Peyer's patch (tissue), 4 donors: ENCODE results near the gene NTF3. TPM values are rescaled to one million over a fixed set of nuclear protein-coding genes. Genes with fewer than 3 reads are reported as not detected.

Experiments
- DNase-seq, 3 donors: peaks; one replicate each; pipeline ENCODE4 v3.0.0-alpha.2; 2017 to 2019
- H3K27ac ChIP-seq, 4 donors: fragments of 200-600 bp; sonication (generic); one replicate each; pipeline ENCODE4 v1.5.1; 2016 to 2019
- H3K27me3 ChIP-seq, 2 donors: fragments of 200-600 bp; sonication (generic); one replicate each; pipeline ENCODE4 v1.5.1; 2019
- H3K36me3 ChIP-seq, 3 donors: fragments of 200-600 bp; sonication (generic); one replicate each; pipeline ENCODE4 v1.5.1; 2016 to 2019
- H3K4me1 ChIP-seq, 4 donors: fragments of 200-600 bp; sonication (generic); one replicate each; pipeline ENCODE4 v1.5.1; 2016 to 2019
- H3K4me3 ChIP-seq, 4 donors: fragments of 200-600 bp; sonication (generic); 1 replicate in 3 of 4; 2 replicates in 1 of 4; pipeline ENCODE4 v1.5.1; 2016 to 2019; ENCODE audit warnings: mild to moderate bottlenecking in 1 of 4
- H3K9me3 ChIP-seq, 4 donors: fragments of 200-600 bp; sonication (generic); one replicate each; pipeline ENCODE4 v1.5.1; 2016 to 2019; ENCODE audit warnings: mild to moderate bottlenecking in 1 of 4
- POLR2A ChIP-seq, 2 donors: fragments of 450-650 bp; IDR thresholded peaks; one replicate each; pipeline ENCODE4 v1.5.1; 2017; ENCODE audit warnings: antibody characterized with exemption in 2 of 2, mild to moderate bottlenecking in 2 of 2, moderate library complexity in 2 of 2
- total RNA-seq, 4 donors: library from RNA; depleted of rRNA; stranded (reverse); fragments of >200 nt; gene quantifications; one replicate each; pipeline ENCODE4 v1.1.0, GENCODE V29; 2016
- TF ChIP-seq, protein P1 (sequence below), 6 experiments: fragments of 450-650 bp in 4 of 6; fragments of 200-600 bp in 2 of 6; sonication (generic) in 1 of 6; IDR thresholded peaks; one replicate each; pipeline ENCODE4 v1.5.1; 2017 to 2019; ENCODE audit warnings: antibody characterized with exemption in 6 of 6, mild to moderate bottlenecking in 3 of 6, moderate library complexity in 1 of 6

The NTF3 gene
- total RNA-seq, 4 donors from 2014 or later, result 1.4 TPM; not detected in 3

DNA sequence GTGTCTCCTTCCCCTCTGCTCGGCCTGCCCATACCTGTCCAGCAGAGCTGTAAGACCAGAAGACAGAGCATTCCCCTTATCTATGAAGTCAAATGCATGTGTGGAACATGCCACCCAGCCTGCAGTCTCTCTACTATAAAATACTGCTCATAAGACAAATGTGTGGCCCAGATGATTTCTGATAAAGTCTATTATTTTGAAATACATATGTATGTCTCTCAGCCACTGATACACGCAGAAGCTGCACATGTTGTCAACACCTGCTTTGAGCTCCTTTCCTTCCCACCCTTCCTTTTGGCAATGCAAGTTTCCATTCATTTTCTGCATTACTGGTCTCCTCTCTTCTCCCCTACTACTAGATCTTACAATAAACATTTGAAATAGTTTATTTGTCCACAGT lies 38.8 kb downstream of the NTF3 start:
- Histone ChIP-seq H3K4me3 (no peak overlapping the region), H3K36me3 (no peaks in the 10 kb centered on the region), H3K27me3 (no peaks in the 10 kb centered on the region), H3K4me1 (no peaks in the 10 kb centered on the region), H3K9me3 (no peaks in the 10 kb centered on the region), H3K27ac (no peak overlapping the region)
- DNase-seq, result no peak
- TF ChIP-seq, protein P1, sequence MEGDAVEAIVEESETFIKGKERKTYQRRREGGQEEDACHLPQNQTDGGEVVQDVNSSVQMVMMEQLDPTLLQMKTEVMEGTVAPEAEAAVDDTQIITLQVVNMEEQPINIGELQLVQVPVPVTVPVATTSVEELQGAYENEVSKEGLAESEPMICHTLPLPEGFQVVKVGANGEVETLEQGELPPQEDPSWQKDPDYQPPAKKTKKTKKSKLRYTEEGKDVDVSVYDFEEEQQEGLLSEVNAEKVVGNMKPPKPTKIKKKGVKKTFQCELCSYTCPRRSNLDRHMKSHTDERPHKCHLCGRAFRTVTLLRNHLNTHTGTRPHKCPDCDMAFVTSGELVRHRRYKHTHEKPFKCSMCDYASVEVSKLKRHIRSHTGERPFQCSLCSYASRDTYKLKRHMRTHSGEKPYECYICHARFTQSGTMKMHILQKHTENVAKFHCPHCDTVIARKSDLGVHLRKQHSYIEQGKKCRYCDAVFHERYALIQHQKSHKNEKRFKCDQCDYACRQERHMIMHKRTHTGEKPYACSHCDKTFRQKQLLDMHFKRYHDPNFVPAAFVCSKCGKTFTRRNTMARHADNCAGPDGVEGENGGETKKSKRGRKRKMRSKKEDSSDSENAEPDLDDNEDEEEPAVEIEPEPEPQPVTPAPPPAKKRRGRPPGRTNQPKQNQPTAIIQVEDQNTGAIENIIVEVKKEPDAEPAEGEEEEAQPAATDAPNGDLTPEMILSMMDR (IDR thresholded peaks at IDR 0.05), result no peak
- no peak for TF ChIP-seq POLR2A (IDR thresholded peaks at IDR 0.05)

DNA sequence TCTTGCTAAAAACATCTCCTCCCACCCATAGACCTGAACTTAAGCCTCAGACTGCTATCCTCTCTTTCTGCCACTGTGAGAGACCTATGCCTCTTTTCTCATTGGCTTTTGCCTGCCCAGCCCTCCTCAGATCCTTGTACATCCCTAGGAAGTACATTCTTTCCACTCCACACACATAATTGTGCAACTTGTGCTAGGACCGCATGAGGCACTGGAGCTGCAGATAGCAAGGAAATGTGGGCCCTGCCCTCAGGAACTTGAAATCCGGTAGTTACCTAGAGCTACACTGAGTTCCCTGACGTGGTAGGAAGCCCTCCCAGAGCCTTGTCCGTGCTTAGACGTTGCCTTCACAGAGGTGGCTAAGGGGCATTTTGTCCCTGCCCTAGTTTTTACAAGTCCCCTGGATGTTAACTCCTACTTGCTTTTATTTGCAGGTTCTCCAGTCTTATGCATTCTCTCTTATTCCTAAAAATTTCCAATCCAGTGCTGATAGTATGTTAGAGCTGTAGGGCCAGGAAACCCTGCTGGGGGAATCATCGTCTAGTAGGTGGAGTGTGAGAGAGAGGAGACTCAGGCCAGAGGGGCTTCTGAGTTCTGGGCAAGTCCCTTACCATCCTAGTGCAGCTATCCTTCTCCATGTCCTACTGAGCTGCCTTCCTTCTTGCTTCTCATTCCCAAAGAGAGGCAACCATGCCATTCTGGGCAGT lies 41.3 kb downstream of the NTF3 start:
- H3K27ac ChIP-seq, result no peak overlapping the region
- DNase-seq, result no peak
- H3K4me3 ChIP-seq, result no peak overlapping the region
- no peaks in the 10 kb centered on the region for H3K9me3 ChIP-seq
- TF ChIP-seq, protein P1 (IDR thresholded peaks at IDR 0.05), result no peak
- no peaks in the 10 kb centered on the region for H3K36me3 ChIP-seq
- no peaks in the 10 kb centered on the region for H3K27me3 ChIP-seq
- H3K4me1 ChIP-seq, result no peaks in the 10 kb centered on the region

DNA sequence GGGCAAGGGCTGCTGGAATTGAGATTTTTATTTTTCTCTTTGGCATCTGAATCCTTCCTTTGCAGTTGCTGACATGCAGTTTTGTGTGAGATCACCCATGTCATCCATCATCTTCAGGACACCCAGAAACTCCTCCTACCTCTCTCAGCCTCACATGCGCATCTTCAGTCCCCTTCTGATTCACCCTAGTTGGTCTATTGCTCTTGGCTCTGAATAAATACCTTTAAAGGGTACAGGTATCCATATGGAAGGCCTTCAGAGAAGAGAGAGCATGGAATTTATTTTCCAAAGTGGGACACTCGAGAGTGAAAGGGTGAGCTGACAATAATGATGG lies 41.8 kb downstream of the NTF3 start:
- H3K36me3 ChIP-seq, result no peaks in the 10 kb centered on the region
- H3K9me3 ChIP-seq, result no peaks in the 10 kb centered on the region
- H3K27ac ChIP-seq, result no peak overlapping the region
- H3K4me1 ChIP-seq, result no peaks in the 10 kb centered on the region
- no peak overlapping the region for H3K4me3 ChIP-seq
- no peaks in the 10 kb centered on the region for H3K27me3 ChIP-seq
- TF ChIP-seq, protein P1 (IDR thresholded peaks at IDR 0.05), result no peak
- TF ChIP-seq POLR2A (IDR thresholded peaks at IDR 0.05), result no peak
- no peak for DNase-seq

DNA sequence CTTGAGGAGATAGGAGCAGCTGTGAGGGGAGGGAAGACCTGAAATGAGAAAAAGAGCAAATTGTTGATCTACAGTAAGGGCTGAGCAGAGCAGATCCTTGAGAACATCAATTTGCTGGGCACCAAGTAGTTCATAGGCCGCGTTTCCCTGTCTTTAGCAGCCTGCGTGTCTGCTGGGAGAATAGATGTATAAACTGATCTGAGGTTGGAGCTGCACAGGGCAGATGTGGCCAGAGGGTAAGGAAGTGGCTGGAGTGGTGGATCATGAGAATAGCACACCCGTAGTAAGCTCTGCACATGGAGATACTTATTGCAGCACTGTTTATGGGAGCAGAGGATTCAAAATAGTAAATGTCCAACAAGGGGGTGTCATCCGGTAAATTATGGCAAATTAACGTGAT lies 44.4 kb downstream of the NTF3 start:
- Histone ChIP-seq H3K27ac (no peak overlapping the region), H3K27me3 (no peaks in the 10 kb centered on the region), H3K36me3 (no peaks in the 10 kb centered on the region), H3K4me1 (no peaks in the 10 kb centered on the region), H3K9me3 (no peaks in the 10 kb centered on the region), H3K4me3 (no peak overlapping the region)
- no peak for TF ChIP-seq POLR2A (IDR thresholded peaks at IDR 0.05)
- TF ChIP-seq, protein P1 (IDR thresholded peaks at IDR 0.05), result no peak
- DNase-seq, result no peak

DNA sequence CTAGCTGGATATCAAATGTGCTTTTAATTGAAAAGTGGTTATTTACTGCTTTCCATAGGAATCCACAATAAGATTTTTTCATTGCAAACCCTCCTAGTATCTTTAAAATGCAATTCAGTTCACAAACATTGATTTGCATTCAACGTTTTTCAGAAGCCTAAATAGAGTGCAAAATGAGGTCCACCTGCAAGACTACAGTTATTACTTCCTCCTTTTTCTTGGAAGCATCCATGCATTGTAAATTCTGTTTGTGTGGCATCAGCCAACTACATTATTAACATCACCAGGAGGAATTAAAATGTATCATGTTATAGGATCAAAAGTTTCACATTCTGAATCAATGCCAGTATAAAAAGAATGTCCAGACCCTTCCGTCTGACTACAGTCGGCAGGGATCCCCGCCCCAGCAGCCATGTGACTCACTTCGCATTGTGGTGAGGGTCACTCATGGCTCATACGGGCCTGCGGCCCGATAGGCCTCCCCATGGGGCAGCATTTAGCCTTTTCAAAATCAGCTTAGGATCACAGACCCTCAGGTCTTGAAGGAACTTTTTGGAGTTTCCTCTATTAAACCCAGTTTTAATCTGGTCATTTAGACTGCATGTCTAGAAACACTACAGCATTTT lies 46.3 kb downstream of the NTF3 start:
- Histone ChIP-seq H3K36me3 (no peaks in the 10 kb centered on the region), H3K4me3 (no peak overlapping the region), H3K9me3 (no peaks in the 10 kb centered on the region), H3K4me1 (no peaks in the 10 kb centered on the region), H3K27ac (no peak overlapping the region), H3K27me3 (no peaks in the 10 kb centered on the region)
- no peak for DNase-seq
- TF ChIP-seq POLR2A (IDR thresholded peaks at IDR 0.05), result no peak
- TF ChIP-seq, protein P1 (IDR thresholded peaks at IDR 0.05), result no peak
